Endothelial cell of umbilical vein (primary cell): Measurements from ENCODE around the gene ZC3H14. TPM values are rescaled to one million over a fixed set of nuclear protein-coding genes. Genes with fewer than 3 reads are reported as not detected.

Experiments
- BruUV-seq: library from RNA; stranded (reverse); fragments of 400-500 nt; replicated peaks from 2 replicates; lab custom pipeline; 2021; lab: Mats Ljungman, UMichigan
- CTCF ChIA-PET: fragments of 300-600, 350-600 bp; sonication (Branson Sonifier 250); formaldehyde crosslinking; loops from one replicate; lab custom pipeline; 2021; ENCODE audit warnings: antibody characterized with exemption, inconsistent platforms; lab: Charles Lee
- POLR2A ChIA-PET: fragments of 300-600, 350-600 bp; sonication (Branson Sonifier 250); formaldehyde crosslinking; loops from one replicate; lab custom pipeline; 2021; ENCODE audit warnings: antibody characterized with exemption, inconsistent platforms; lab: Charles Lee
- DNase-seq: peaks from one replicate; pipeline ENCODE4 v3.0.0-alpha.2; 2011; ENCODE audit warnings: low read depth, low spot score
- FAIRE-seq: peaks from 2 replicates; lab custom pipeline; 2011; peaks lifted over from hg19 to GRCh38; lab: Jason Lieb, UNC
- H2AFZ ChIP-seq: 2 replicates; pipeline ENCODE4 v1.6.0; 2012; ENCODE audit warnings: low read depth, low read length, control low read depth, inconsistent platforms
- H3K27ac ChIP-seq: 2 replicates; pipeline ENCODE4 v1.5.1; 2011; ENCODE audit warnings: low read depth, mild to moderate bottlenecking, control low read depth, low read length, moderate library complexity; ENCODE audit not compliant: insufficient read depth
- H3K27me3 ChIP-seq, 2 experiments: 2 replicates each; pipeline versions ENCODE4 v1.6.0 to v1.6.1; 2011; ENCODE audit warnings: low read length in 2 of 2, mixed read lengths in 1 of 2; ENCODE audit not compliant: control insufficient read depth in 2 of 2, insufficient read depth in 2 of 2
- H3K36me3 ChIP-seq, 2 experiments: 2 replicates in 1 of 2; 3 replicates in 1 of 2; pipeline ENCODE4 v1.5.1; 2011; ENCODE audit warnings: low read length in 2 of 2, mild to moderate bottlenecking in 1 of 2, moderate library complexity in 1 of 2; ENCODE audit not compliant: control insufficient read depth in 2 of 2, insufficient read depth in 2 of 2; ENCODE audit errors: extremely low read depth in 1 of 2
- H3K4me1 ChIP-seq: 3 replicates; pipeline ENCODE4 v1.5.1; 2011; ENCODE audit warnings: mild to moderate bottlenecking, low read length; ENCODE audit not compliant: control insufficient read depth, insufficient read depth; ENCODE audit errors: extremely low read depth
- H3K4me2 ChIP-seq: 2 replicates; pipeline ENCODE4 v1.6.1; 2011; ENCODE audit warnings: low read length, control low read depth, mixed read lengths; ENCODE audit not compliant: insufficient read depth
- H3K4me3 ChIP-seq, 3 experiments: fragments of 200-600 bp in 1 of 3; sonication (generic), shearing (Covaris generic) in 1 of 3; replicated peaks in 1 of 3; 2 replicates each; pipeline ENCODE4 v1.5.1; 2011 to 2016; ENCODE audit warnings: control low read depth in 3 of 3, low read length in 3 of 3, mild to moderate bottlenecking in 2 of 3, inconsistent platforms in 1 of 3, low read depth in 1 of 3, moderate library complexity in 1 of 3; ENCODE audit not compliant: insufficient read depth in 1 of 3
- H3K79me2 ChIP-seq: 2 replicates; pipeline ENCODE4 v1.6.0; 2012; ENCODE audit warnings: low read length, inconsistent platforms; ENCODE audit not compliant: control insufficient read depth, insufficient read depth
- H3K9ac ChIP-seq: replicated peaks from 2 replicates; pipeline ENCODE3; 2011; ENCODE audit warnings: low read length, control low read depth; ENCODE audit not compliant: insufficient read depth; ENCODE audit errors: extremely low read depth
- H3K9me1 ChIP-seq: replicated peaks from 3 replicates; pipeline ENCODE4 v1.6.0; 2011; ENCODE audit warnings: mild to moderate bottlenecking, low read length; ENCODE audit not compliant: control insufficient read depth, insufficient read depth; ENCODE audit errors: extremely low read depth
- H3K9me3 ChIP-seq: replicated peaks from 2 replicates; pipeline ENCODE4 v1.5.1; 2012; ENCODE audit warnings: low read length, inconsistent platforms; ENCODE audit not compliant: control insufficient read depth, insufficient read depth
- H4K20me1 ChIP-seq: replicated peaks from 2 replicates; pipeline ENCODE3; 2011; ENCODE audit warnings: mild to moderate bottlenecking, low read length; ENCODE audit not compliant: control insufficient read depth, insufficient read depth; ENCODE audit errors: extremely low read depth
- CTCF ChIP-seq, 2 donors: IDR thresholded peaks; 1 replicate in 1 of 2; 2 replicates in 1 of 2; pipeline ENCODE4 v1.5.1; 2011; ENCODE audit warnings: low read length in 2 of 2, mild to moderate bottlenecking in 2 of 2, moderate library complexity in 2 of 2, control low read depth in 1 of 2, inconsistent platforms in 1 of 2, low read depth in 1 of 2; ENCODE audit not compliant: insufficient read depth in 1 of 2; ENCODE audit errors: extremely low read depth in 1 of 2
- EZH2 ChIP-seq: IDR thresholded peaks from 2 replicates; pipeline ENCODE4 v1.6.1; 2012; ENCODE audit warnings: borderline replicate concordance, low read depth, mild to moderate bottlenecking, moderate library complexity, low read length, inconsistent platforms; ENCODE audit not compliant: severe bottlenecking
- FOS ChIP-seq: IDR thresholded peaks from 2 replicates; pipeline ENCODE4 v1.6.1; 2011; ENCODE audit warnings: mild to moderate bottlenecking, low read length, moderate library complexity, borderline replicate concordance; ENCODE audit not compliant: insufficient read depth
- GATA2 ChIP-seq: IDR thresholded peaks from 2 replicates; pipeline ENCODE4 v1.7.0; 2011; ENCODE audit warnings: low read depth, mild to moderate bottlenecking, moderate library complexity, mixed read lengths, low read length; ENCODE audit not compliant: insufficient read length, insufficient read depth
- JUN ChIP-seq: IDR thresholded peaks from 2 replicates; pipeline ENCODE4 v1.6.1; 2011; ENCODE audit warnings: borderline replicate concordance, low read depth; ENCODE audit not compliant: insufficient read length, insufficient read depth
- MAX ChIP-seq: IDR thresholded peaks from 2 replicates; pipeline ENCODE4 v1.6.1; 2011; ENCODE audit not compliant: insufficient read depth, insufficient read length
- MYC ChIP-seq: IDR thresholded peaks from one replicate; pipeline ENCODE4 v1.6.1; 2011; ENCODE audit warnings: mild to moderate bottlenecking, low read depth, low read length
- POLR2A ChIP-seq: IDR thresholded peaks from 2 replicates; pipeline ENCODE4 v1.6.1; 2012; ENCODE audit warnings: low read depth, mild to moderate bottlenecking, control low read depth, low read length
- POLR2AphosphoS5 ChIP-seq: IDR thresholded peaks from 2 replicates; pipeline ENCODE4 v1.6.1; 2012; ENCODE audit warnings: low read depth, mild to moderate bottlenecking, control low read depth, low read length, moderate library complexity; ENCODE audit not compliant: insufficient read depth
- dilution Hi-C: fragments of 300-500 bp; cut with MboI; formaldehyde crosslinking; loops from one replicate; pipeline ENCODE4 v1.15.0; 2019; ENCODE audit warnings: low sequenced_read_pairs; ENCODE audit not compliant: extremely low pct_ligation_motif_present
- intact Hi-C: fragments of 100-400 bp; cut with micrococcal nuclease; formaldehyde crosslinking; loops from one replicate; pipeline ENCODE4 v1.10.0; 2022
- polyA plus RNA-seq, 4 experiments: library from polyadenylated mRNA; depleted of rRNA in 3 of 4; stranded (reverse) in 3 of 4; unstranded in 1 of 4; fragments of >200 nt; gene quantifications; 2 replicates each; pipeline versions ENCODE4 v1.2.1 to v1.2.3, GENCODE V29; 2011 to 2012; ENCODE audit warnings: missing spikeins in 1 of 4
- total RNA-seq: library from RNA; stranded (reverse); gene quantifications from 2 replicates; pipeline ENCODE4 v1.2.3, GENCODE V29; 2021

ZC3H14 gene
- total and polyA plus RNA-seq, 2 donors (not counting 3 experiments of a cell fraction or from before 2014, with no cell fraction given): 61.2 to 61.8 TPM

DNA sequence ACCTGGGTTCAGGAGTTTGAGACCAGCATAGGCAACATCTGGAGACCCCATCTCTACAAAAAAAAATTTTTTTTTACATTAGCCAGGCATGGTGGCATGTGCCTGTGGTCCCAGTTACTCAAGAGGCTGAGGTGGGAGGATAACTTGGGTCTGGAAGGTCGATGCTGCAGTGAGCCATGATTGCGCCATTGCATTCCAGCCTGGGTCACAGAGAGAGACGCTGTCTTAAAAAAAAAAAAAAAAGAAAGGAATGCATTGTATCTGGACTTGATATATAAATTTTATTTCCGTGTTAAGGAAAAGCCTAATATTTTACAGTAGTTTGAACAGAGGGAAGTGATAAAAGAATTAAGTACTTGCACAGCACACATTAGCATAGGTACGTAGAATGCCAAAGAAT is 97.2 kb downstream of the ZC3H14 start:
- no TSS peak for BruUV-seq
- Histone ChIP-seq H3K36me3 (no peaks in the 10 kb centered on the region), H3K4me1 (no peaks in the 10 kb centered on the region), H3K9me3 (no peaks in the 10 kb centered on the region), H3K4me2 (no peak overlapping the region), H3K79me2 (no peaks in the 10 kb centered on the region), H4K20me1 (no peaks in the 10 kb centered on the region), H2AFZ (no peak overlapping the region), H3K9ac (no peak overlapping the region), H3K27me3 (no peaks in the 10 kb centered on the region), H3K4me3 (no peak overlapping the region), H3K27ac (no peak overlapping the region), H3K9me1 (no peaks in the 10 kb centered on the region)
- intact Hi-C loops (loop anchor here (10.0 kb wide), 1 partner anchor 1255 kb away; no protein-coding TSS in a partner anchor), dilution Hi-C loops (no loop called here)
- CTCF ChIA-PET: no interaction called here
- FAIRE-seq (no peak), DNase-seq (no peak)
- TF ChIP-seq POLR2A (no peak), MAX (no peak), POLR2AphosphoS5 (no peak), EZH2 (no peak), MYC (no peak), CTCF (IDR thresholded peaks at IDR 0.05; ENCODE audit: extremely low read depth in 1 of 2, insufficient read depth in 1 of 2, low read depth in 1 of 2, low read length in 2 of 2) (no peak), FOS (no peak), GATA2 (no peak), JUN (no peak)
- POLR2A ChIA-PET: no interaction called here
